ENCODE results near the gene CX3CR1.

The CX3CR1 gene

DNA sequence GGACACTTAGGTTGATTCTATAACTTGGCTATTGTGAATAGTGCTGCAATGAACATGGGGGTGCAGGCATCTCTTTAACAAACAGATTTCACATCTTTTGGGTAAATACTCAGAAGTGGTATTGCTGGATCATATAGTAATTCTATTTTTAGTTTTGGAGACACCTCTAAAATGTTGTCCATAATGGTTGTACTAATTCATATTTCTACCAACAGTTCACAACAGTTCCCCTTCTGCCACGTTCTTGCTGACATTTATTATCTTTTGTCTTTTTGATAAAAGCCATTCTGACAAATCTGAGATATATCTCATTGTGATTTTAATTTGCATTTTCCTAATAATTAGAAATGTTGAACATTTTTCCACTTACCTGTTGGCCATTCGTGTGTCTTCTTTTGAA lies 19.5 kb downstream of the CX3CR1 start:
- Histone ChIP-seq H3K36me3 (replicated peaks) (no peaks in the 10 kb centered on the region), H3K27ac (no peak overlapping the region), H3K4me3 (ENCODE audit: low read depth, low read length) (no peak overlapping the region), H3K27me3 (replicated peaks) (peaks cover 4% of the 10 kb centered on the region)
- in situ Hi-C loops (cut with HindIII; ENCODE audit: low pct_ligation_motif_present, low sequenced_read_pairs), result no loop called here
- no peak for DNase-seq
- TF ChIP-seq, protein P1, sequence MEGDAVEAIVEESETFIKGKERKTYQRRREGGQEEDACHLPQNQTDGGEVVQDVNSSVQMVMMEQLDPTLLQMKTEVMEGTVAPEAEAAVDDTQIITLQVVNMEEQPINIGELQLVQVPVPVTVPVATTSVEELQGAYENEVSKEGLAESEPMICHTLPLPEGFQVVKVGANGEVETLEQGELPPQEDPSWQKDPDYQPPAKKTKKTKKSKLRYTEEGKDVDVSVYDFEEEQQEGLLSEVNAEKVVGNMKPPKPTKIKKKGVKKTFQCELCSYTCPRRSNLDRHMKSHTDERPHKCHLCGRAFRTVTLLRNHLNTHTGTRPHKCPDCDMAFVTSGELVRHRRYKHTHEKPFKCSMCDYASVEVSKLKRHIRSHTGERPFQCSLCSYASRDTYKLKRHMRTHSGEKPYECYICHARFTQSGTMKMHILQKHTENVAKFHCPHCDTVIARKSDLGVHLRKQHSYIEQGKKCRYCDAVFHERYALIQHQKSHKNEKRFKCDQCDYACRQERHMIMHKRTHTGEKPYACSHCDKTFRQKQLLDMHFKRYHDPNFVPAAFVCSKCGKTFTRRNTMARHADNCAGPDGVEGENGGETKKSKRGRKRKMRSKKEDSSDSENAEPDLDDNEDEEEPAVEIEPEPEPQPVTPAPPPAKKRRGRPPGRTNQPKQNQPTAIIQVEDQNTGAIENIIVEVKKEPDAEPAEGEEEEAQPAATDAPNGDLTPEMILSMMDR (IDR thresholded peaks at IDR 0.05; ENCODE audit: low read depth, low read length, missing control alignments), result no peak

DNA sequence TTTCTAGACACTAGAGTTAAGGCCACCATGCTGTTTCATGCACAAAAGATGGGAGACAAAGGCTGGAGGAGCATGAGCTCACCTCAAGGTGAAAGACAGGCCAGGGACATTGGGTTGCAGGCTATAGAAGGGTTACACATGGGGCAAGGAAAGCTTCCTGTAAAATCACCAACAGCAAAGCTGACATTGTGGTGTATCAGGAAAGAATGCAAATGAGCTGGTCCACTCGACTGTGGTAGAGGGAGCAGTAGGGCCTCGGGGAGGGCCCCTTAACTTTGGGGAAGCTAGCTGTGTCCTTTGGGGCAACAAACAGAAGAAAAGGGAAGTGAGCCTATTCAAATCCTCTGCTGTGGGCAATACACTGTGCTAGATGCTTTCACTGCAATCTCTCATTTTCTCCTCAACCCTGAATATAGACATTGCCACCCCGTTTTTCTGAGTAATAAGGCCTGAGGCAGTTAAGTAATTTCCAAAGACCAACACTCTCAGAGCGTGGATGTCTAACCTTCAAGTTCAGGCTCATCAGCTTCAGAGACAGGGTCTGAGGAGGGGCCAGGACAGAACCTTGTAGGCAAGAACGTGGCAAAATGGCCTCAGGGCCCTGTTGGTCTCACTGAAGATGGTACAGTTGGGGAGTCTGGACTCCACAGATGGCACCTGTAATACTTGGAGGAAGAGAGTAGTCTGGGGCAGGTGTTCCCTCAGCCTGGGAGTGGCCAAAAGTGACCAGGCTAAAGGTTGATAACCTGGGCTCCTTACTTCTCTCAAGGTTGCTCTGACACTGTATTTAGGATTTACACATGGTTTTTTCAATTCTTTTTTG lies 24.1 kb downstream of the CX3CR1 start:
- DNase-seq, result no peak
- TF ChIP-seq, protein P1 (IDR thresholded peaks at IDR 0.05; ENCODE audit: low read depth, low read length, missing control alignments), result no peak
- Histone ChIP-seq H3K27me3 (replicated peaks) (no peaks in the 10 kb centered on the region), H3K36me3 (replicated peaks) (no peaks in the 10 kb centered on the region), H3K4me3 (ENCODE audit: low read depth, low read length) (no peak overlapping the region), H3K27ac (no peak overlapping the region)
- in situ Hi-C loops (cut with HindIII; ENCODE audit: low pct_ligation_motif_present, low sequenced_read_pairs), result no loop called here

DNA sequence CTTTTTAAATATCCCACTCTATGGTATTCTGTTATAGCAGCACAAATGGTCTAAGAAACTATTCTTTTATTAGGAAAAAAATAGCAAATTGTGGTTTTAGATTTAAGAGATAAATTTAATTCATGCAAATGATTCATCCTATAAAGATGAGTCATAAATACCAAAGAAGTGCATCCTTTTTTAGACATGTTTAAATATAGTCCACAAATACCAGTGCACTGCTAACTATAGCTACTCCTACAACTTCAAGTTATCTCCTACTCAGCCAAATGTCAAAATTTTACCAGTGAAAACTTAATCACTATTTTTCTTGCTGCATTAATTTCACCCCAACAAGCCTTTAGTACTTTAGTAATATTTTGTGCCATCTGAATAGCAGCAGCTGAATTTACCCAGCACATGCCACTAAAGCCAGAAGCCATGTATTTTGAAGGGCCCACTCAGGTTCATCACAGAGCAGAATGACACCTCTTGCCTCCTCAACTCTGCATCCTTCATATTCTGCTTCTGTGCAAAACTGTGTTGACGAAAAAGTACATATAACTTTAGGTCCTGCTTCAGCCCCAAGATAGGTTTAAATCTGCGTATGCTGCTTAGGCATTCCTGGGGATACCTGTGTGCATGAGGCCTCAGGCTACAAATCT lies 24.9 kb downstream of the CX3CR1 start:
- Histone ChIP-seq H3K27me3 (replicated peaks) (no peaks in the 10 kb centered on the region), H3K4me3 (ENCODE audit: low read depth, low read length) (no peak overlapping the region), H3K36me3 (replicated peaks) (no peaks in the 10 kb centered on the region), H3K27ac (no peak overlapping the region)
- DNase-seq, result no peak
- TF ChIP-seq, protein P1 (IDR thresholded peaks at IDR 0.05; ENCODE audit: low read depth, low read length, missing control alignments), result no peak
- in situ Hi-C loops (cut with HindIII; ENCODE audit: low pct_ligation_motif_present, low sequenced_read_pairs), result no loop called here

DNA sequence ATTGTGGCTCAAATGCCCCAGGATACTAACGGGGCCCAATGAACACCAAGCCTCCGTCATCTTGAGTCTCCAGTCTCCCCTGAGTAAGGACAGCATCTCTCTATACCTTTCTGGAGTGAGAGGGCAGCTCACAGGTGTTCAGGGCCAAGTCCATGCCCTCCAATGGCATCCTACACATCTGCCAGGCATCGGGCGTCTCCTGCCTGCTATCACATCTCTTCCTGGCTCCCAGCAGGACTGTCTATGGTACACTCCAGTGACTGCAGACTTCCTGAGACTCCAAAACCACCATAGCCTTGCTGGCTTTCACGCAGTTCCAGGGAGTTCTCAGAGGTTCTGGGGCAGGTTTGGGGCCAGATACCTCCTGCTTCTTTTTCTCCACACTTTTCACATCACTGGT lies 28.3 kb downstream of the CX3CR1 start:
- in situ Hi-C loops (cut with HindIII; ENCODE audit: low pct_ligation_motif_present, low sequenced_read_pairs), result no loop called here

DNA sequence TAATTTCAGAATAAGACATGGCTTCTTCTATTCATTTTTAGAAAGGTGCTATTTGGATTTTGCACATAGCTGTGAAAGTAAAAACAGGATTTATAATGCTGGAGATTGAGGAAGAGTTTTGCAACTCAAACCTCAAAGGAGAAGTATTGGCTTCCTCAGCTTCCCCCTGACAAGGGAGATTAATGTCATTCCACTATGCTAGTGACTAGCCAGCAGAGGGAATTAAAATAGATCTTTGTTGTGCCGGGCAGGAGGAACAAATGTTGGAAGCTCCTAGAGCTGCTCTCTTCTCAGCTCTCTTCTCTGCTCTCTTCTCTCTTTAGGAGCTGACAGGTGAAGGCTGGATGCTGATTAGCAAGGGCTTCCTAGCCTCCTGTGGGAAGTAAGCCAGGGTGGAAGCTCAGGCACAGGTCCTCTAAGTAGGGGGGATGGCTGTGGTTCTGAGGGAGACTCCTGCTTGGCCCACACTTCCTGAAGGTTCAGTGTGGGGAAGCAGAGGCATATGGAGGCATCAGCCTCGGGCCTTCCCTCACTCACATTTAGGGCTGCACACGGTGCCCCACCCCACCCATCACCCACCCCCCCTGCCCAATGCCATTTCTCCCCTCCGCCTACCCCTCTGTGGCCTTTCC lies 29.6 kb downstream of the CX3CR1 start:
- in situ Hi-C loops (cut with HindIII; ENCODE audit: low pct_ligation_motif_present, low sequenced_read_pairs), result no loop called here
- H3K27me3 ChIP-seq (replicated peaks), result no peaks in the 10 kb centered on the region
- TF ChIP-seq, protein P1 (IDR thresholded peaks at IDR 0.05; ENCODE audit: low read depth, low read length, missing control alignments), result no peak
- no peaks in the 10 kb centered on the region for H3K36me3 ChIP-seq (replicated peaks)
- H3K27ac ChIP-seq, result no peak overlapping the region
- DNase-seq, result no peak
- no peak overlapping the region for H3K4me3 ChIP-seq (ENCODE audit: low read depth, low read length)

More for the DNA sequence above, 28.3 kb downstream of the CX3CR1 start:
- Histone ChIP-seq H3K36me3 (replicated peaks) (no peaks in the 10 kb centered on the region), H3K27me3 (replicated peaks) (no peaks in the 10 kb centered on the region), H3K4me3 (ENCODE audit: low read depth, low read length) (no peak overlapping the region), H3K27ac (no peak overlapping the region)
- TF ChIP-seq, protein P1 (IDR thresholded peaks at IDR 0.05; ENCODE audit: low read depth, low read length, missing control alignments), result no peak
- no peak for DNase-seq
